HCT116 (cell line): ENCODE results near the gene TMTC2. TPM values are rescaled to one million over a fixed set of nuclear protein-coding genes. Genes with fewer than 3 reads are reported as not detected.

ENCODE experiments used
- ATAC-seq: fragments of 200-7000 bp; cut with Tn5 transposase; 2 replicates; pipeline ENCODE4 v1.9.1; 2020; ENCODE audit warnings: mild to moderate bottlenecking, moderate library complexity
- BruUV-seq: library from RNA; stranded (reverse); fragments of 400-500 nt; replicated peaks from 2 replicates; lab custom pipeline; 2021; lab: Mats Ljungman, UMichigan
- CTCF ChIA-PET: fragments of 300-600 bp; sonication (Branson Sonifier 250); formaldehyde crosslinking; loops from one replicate; lab custom pipeline; 2021; ENCODE audit warnings: antibody characterized with exemption; lab: Charles Lee
- POLR2A ChIA-PET: fragments of 300-600, 350-600 bp; sonication (Branson Sonifier 250); formaldehyde crosslinking; loops from one replicate; lab custom pipeline; 2021; ENCODE audit warnings: antibody characterized with exemption; lab: Charles Lee
- RAD21 ChIA-PET, 2 experiments: fragments of 300-600 bp; sonication (Branson Sonifier 250); formaldehyde crosslinking; loops; one replicate each; lab custom pipeline; 2023; ENCODE audit warnings: low total read pairs in 2 of 2; ENCODE audit not compliant: uncharacterized antibody in 2 of 2, unreplicated experiment in 2 of 2, low non-redundant PET in 1 of 2; lab: Charles Lee
- DNase-seq: peaks from one replicate; pipeline ENCODE4 v3.0.0-alpha.2; 2010; ENCODE audit warnings: low read depth, low spot score
- H2AFZ ChIP-seq: fragments of 200-600 bp; shearing (Covaris generic), sonication (generic); 2 replicates; pipeline ENCODE4 v1.6.1; 2017; ENCODE audit warnings: low read depth, mixed run types, mixed read lengths, antibody characterized with exemption, low read length; ENCODE audit not compliant: poor library complexity, severe bottlenecking
- H3K27ac ChIP-seq: 2 replicates; pipeline ENCODE4 v1.5.1; 2012; ENCODE audit warnings: low read depth, low read length
- H3K27me3 ChIP-seq: fragments of 200-600 bp; sonication (generic); 2 replicates; pipeline ENCODE4 v1.6.1; 2016; ENCODE audit warnings: mixed run types, low read length, mixed read lengths; ENCODE audit not compliant: insufficient read depth
- H3K36me3 ChIP-seq, 2 experiments: fragments of 200-500 bp in 1 of 2; fragments of 200-600 bp in 1 of 2; sonication (Bioruptor generic) in 1 of 2; sonication (generic) in 1 of 2; 2 replicates each; pipeline versions ENCODE4 v1.5.1 to v1.6.1; 2014 to 2016; ENCODE audit warnings: low read length in 2 of 2, inconsistent platforms in 1 of 2, mixed read lengths in 1 of 2, mixed run types in 1 of 2; ENCODE audit not compliant: insufficient read depth in 2 of 2, control insufficient read depth in 1 of 2
- H3K4me1 ChIP-seq, 2 experiments: fragments of 200-600 bp in 1 of 2; sonication (generic) in 1 of 2; 2 replicates each; pipeline versions ENCODE4 v1.5.1 to v1.6.1; 2012 to 2017; ENCODE audit warnings: low read length in 2 of 2, inconsistent platforms in 1 of 2, mild to moderate bottlenecking in 1 of 2, mixed read lengths in 1 of 2, mixed run types in 1 of 2, moderate library complexity in 1 of 2; ENCODE audit not compliant: insufficient read depth in 2 of 2, control insufficient read depth in 1 of 2
- H3K4me2 ChIP-seq: fragments of 200-600 bp; sonication (generic); 2 replicates; pipeline ENCODE4 v1.6.1; 2017; ENCODE audit warnings: mixed run types, low read length, mixed read lengths
- H3K4me3 ChIP-seq, 2 experiments: fragments of 200-600 bp in 1 of 2; sonication (generic) in 1 of 2; replicated peaks in 1 of 2; 2 replicates each; pipeline ENCODE4 v1.5.1; 2011 to 2016; ENCODE audit warnings: low read length in 2 of 2, control low read depth in 1 of 2, low read depth in 1 of 2, mild to moderate bottlenecking in 1 of 2, mixed read lengths in 1 of 2, mixed run types in 1 of 2
- H3K79me2 ChIP-seq: fragments of 200-600 bp; sonication (generic); 2 replicates; pipeline ENCODE4 v1.6.1; 2017; ENCODE audit warnings: mild to moderate bottlenecking, mixed run types, low read length, moderate library complexity, mixed read lengths; ENCODE audit not compliant: insufficient read depth
- H3K9ac ChIP-seq: fragments of 200-600 bp; sonication (generic); 2 replicates; pipeline ENCODE4 v1.6.1; 2016; ENCODE audit warnings: low read length, mixed read lengths
- H3K9me2 ChIP-seq: fragments of 200-600 bp; sonication (generic), shearing (Covaris generic); 2 replicates; pipeline ENCODE4 v1.6.1; 2017; ENCODE audit warnings: mixed run types, mild to moderate bottlenecking, moderate library complexity; ENCODE audit not compliant: insufficient read depth
- H3K9me3 ChIP-seq, 2 experiments: fragments of 200-500 bp in 1 of 2; fragments of 200-600 bp in 1 of 2; sonication (Bioruptor generic) in 1 of 2; sonication (generic) in 1 of 2; 2 replicates each; pipeline ENCODE4 v1.6.1; 2014 to 2017; ENCODE audit warnings: low read length in 2 of 2, mixed read lengths in 2 of 2, inconsistent platforms in 1 of 2, low read depth in 1 of 2, mild to moderate bottlenecking in 1 of 2, mixed run types in 1 of 2, moderate library complexity in 1 of 2; ENCODE audit not compliant: control insufficient read depth in 1 of 2, insufficient read depth in 1 of 2
- H4K20me1 ChIP-seq: fragments of 200-600 bp; sonication (generic), shearing (Covaris generic); 2 replicates; pipeline ENCODE4 v1.6.1; 2017; ENCODE audit warnings: mixed run types, mild to moderate bottlenecking, moderate library complexity; ENCODE audit not compliant: insufficient read depth
- EGR1 ChIP-seq: IDR thresholded peaks from 2 replicates; pipeline ENCODE4 v1.6.1; 2012; ENCODE audit warnings: low read depth
- ELF1 ChIP-seq: IDR thresholded peaks from 2 replicates; pipeline ENCODE4 v1.6.1; 2012; ENCODE audit warnings: low read depth, borderline replicate concordance
- EZH2 ChIP-seq: fragments of 200-600 bp; sonication (generic); IDR thresholded peaks from 2 replicates; pipeline ENCODE4 v1.6.1; 2017; ENCODE audit warnings: antibody characterized with exemption, mixed run types
- FOSL1 ChIP-seq: IDR thresholded peaks from 2 replicates; pipeline ENCODE4 v1.6.1; 2012; ENCODE audit warnings: low read depth
- JUND ChIP-seq: IDR thresholded peaks from 2 replicates; pipeline ENCODE4 v1.6.1; 2012
- POLR2AphosphoS5 ChIP-seq: IDR thresholded peaks from 2 replicates; pipeline ENCODE4 v1.6.1; 2011; ENCODE audit warnings: mild to moderate bottlenecking, low read depth, low read length, moderate library complexity
- RAD21 ChIP-seq: IDR thresholded peaks from 2 replicates; pipeline ENCODE4 v1.6.1; 2012; ENCODE audit warnings: low read depth, mild to moderate bottlenecking
- SIN3A ChIP-seq: IDR thresholded peaks from 2 replicates; pipeline ENCODE4 v1.6.1; 2012; ENCODE audit warnings: low read depth
- SP1 ChIP-seq: IDR thresholded peaks from 2 replicates; pipeline ENCODE4 v1.6.1; 2012; ENCODE audit warnings: low read depth
- ZNF274 ChIP-seq: fragments of 200-500 bp; sonication (Bioruptor generic); IDR thresholded peaks from 2 replicates; pipeline ENCODE4 v1.6.1; 2014; ENCODE audit warnings: mild to moderate bottlenecking, low read depth, low read length, inconsistent platforms
- intact Hi-C: fragments of 100-400 bp; cut with micrococcal nuclease; formaldehyde crosslinking; loops from 2 replicates; pipeline ENCODE4 v1.10.0; 2022
- total RNA-seq: library from RNA; stranded (reverse); gene quantifications from one replicate; pipeline ENCODE4 v1.2.1, GENCODE V29; 2021; ENCODE audit not compliant: unreplicated experiment
- TF ChIP-seq, protein P1 (sequence below): IDR thresholded peaks from 2 replicates; pipeline ENCODE4 v1.6.1; 2012
- TF ChIP-seq, protein P2 (sequence below): IDR thresholded peaks from 2 replicates; pipeline ENCODE4 v1.6.1; 2011; ENCODE audit warnings: mild to moderate bottlenecking, low read length, moderate library complexity; ENCODE audit not compliant: insufficient replicate concordance; ENCODE audit errors: extremely low read depth

Gene TMTC2
- total RNA-seq, 1 experiment from 2014 or later = 11.5 TPM

DNA sequence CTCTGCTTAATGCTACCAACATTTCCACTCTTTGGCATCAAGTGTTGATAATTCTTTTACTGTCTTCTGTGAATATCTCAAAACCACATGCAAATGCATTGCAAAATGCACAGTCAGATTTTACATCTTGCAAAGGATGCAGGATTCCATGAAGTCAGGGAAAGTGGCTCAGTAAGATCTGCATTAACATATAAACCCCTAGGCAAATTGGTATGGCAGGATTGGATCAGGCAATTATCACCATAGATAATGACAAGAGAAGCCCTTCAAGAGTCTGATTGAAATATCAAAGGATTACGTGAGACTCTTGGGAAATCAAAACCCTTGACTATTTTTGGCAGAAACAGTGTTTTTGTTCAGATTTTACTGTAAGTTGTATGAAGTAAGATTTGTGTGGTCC, 71.0 kb downstream of the TMTC2 start:
- POLR2A ChIA-PET = no interaction called here
- H3K27me3 ChIP-seq = no peaks in the 10 kb centered on the region
- CTCF ChIA-PET = no interaction called here
- BruUV-seq = no TSS peak
- no peak overlapping the region for H2AFZ ChIP-seq
- H3K79me2 ChIP-seq = no peaks in the 10 kb centered on the region
- no peak overlapping the region for H3K9ac ChIP-seq
- H3K4me3 ChIP-seq = no peak overlapping the region
- TF ChIP-seq EZH2 = no peak
- no peak for TF ChIP-seq RAD21
- no peak for TF ChIP-seq POLR2AphosphoS5
- no peak for TF ChIP-seq FOSL1
- no peak for TF ChIP-seq ZNF274
- TF ChIP-seq ELF1 = no peak
- TF ChIP-seq, protein P1, sequence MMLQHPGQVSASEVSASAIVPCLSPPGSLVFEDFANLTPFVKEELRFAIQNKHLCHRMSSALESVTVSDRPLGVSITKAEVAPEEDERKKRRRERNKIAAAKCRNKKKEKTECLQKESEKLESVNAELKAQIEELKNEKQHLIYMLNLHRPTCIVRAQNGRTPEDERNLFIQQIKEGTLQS = no peak
- no peak for TF ChIP-seq EGR1
- no peak for TF ChIP-seq SIN3A
- TF ChIP-seq JUND = no peak
- TF ChIP-seq SP1 = no peak
- TF ChIP-seq, protein P2, sequence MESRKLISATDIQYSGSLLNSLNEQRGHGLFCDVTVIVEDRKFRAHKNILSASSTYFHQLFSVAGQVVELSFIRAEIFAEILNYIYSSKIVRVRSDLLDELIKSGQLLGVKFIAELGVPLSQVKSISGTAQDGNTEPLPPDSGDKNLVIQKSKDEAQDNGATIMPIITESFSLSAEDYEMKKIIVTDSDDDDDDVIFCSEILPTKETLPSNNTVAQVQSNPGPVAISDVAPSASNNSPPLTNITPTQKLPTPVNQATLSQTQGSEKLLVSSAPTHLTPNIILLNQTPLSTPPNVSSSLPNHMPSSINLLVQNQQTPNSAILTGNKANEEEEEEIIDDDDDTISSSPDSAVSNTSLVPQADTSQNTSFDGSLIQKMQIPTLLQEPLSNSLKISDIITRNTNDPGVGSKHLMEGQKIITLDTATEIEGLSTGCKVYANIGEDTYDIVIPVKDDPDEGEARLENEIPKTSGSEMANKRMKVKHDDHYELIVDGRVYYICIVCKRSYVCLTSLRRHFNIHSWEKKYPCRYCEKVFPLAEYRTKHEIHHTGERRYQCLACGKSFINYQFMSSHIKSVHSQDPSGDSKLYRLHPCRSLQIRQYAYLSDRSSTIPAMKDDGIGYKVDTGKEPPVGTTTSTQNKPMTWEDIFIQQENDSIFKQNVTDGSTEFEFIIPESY = no peak
- no peaks in the 10 kb centered on the region for H4K20me1 ChIP-seq
- H3K9me3 ChIP-seq = no peaks in the 10 kb centered on the region
- no peaks in the 10 kb centered on the region for H3K9me2 ChIP-seq
- H3K4me1 ChIP-seq = peaks cover 0 to 1% of the 10 kb centered on the region in 2 experiments; a peak in 1 of 4 replicates
- intact Hi-C loops = no loop called here
- RAD21 ChIA-PET = no interaction called here
- DNase-seq = no peak
- H3K27ac ChIP-seq = no peak overlapping the region
- no peak overlapping the region for H3K4me2 ChIP-seq
- ATAC-seq = no peak
- H3K36me3 ChIP-seq = no peaks in the 10 kb centered on the region
